Thyroid gland (tissue), 4 donors: ENCODE measurements around the gene DPP4.

Experiments used
- POLR2A ChIP-seq, 2 donors: fragments of 450-650 bp; IDR thresholded peaks; one replicate each; pipeline ENCODE4 v1.6.1; 2017; ENCODE audit warnings: antibody characterized with exemption in 2 of 2, mild to moderate bottlenecking in 2 of 2, moderate library complexity in 1 of 2
- TF ChIP-seq, protein P1 (sequence below), 6 experiments: fragments of 200-600 bp in 3 of 6; fragments of 450-650 bp in 3 of 6; sonication (generic) in 3 of 6; IDR thresholded peaks; one replicate each; pipeline ENCODE4 v1.5.1; 2016 to 2019; ENCODE audit warnings: antibody characterized with exemption in 6 of 6, mild to moderate bottlenecking in 2 of 6, inconsistent platforms in 1 of 6, moderate library complexity in 1 of 6

DNA sequence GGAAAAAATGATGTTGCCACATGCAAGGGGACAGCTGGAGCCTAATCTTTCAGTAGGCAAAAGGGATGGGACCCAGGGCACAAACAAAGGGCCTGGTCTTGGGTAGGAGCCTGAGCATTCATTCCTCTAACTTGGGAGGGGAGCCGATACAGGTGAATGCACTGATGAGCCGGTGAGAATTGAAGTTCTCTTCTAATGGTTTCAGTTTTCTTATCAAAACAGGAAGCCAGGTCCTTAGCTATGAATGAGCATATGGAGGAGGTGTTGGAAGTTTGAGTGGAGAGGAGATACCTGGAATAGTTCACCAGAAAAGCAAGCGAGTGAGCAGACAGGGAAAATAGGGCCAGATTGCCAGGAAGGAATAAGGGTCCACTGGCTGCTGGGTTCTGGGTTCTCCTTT lies 10.1 kb downstream of the DPP4 start:
- TF ChIP-seq, protein P1, sequence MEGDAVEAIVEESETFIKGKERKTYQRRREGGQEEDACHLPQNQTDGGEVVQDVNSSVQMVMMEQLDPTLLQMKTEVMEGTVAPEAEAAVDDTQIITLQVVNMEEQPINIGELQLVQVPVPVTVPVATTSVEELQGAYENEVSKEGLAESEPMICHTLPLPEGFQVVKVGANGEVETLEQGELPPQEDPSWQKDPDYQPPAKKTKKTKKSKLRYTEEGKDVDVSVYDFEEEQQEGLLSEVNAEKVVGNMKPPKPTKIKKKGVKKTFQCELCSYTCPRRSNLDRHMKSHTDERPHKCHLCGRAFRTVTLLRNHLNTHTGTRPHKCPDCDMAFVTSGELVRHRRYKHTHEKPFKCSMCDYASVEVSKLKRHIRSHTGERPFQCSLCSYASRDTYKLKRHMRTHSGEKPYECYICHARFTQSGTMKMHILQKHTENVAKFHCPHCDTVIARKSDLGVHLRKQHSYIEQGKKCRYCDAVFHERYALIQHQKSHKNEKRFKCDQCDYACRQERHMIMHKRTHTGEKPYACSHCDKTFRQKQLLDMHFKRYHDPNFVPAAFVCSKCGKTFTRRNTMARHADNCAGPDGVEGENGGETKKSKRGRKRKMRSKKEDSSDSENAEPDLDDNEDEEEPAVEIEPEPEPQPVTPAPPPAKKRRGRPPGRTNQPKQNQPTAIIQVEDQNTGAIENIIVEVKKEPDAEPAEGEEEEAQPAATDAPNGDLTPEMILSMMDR (IDR thresholded peaks at IDR 0.05): no peak
- no peak for TF ChIP-seq POLR2A (IDR thresholded peaks at IDR 0.05)
